SH-SY5Y (cell line): ENCODE measurements around the gene CHI3L1.

ENCODE experiments used
- GATA2 ChIP-seq: IDR thresholded peaks from 2 replicates; pipeline ENCODE4 v1.6.1; 2011; ENCODE audit warnings: mild to moderate bottlenecking, low read depth, low read length
- GATA3 ChIP-seq: IDR thresholded peaks from 2 replicates; pipeline ENCODE4 v1.6.1; 2011; ENCODE audit warnings: low read depth, mild to moderate bottlenecking, low read length, moderate library complexity

The CHI3L1 gene

GRCh38 chr1:203179667-203180005, 6.9 kb downstream of the CHI3L1 start:
- TF ChIP-seq GATA3: no peak
- TF ChIP-seq GATA2: no peak

- TF ChIP-seq GATA3 (no peak), GATA2 (no peak)
These were observed 7.5 kb downstream of the CHI3L1 start for GRCh38 chr1:203178821-203179666.

GRCh38 chr1:203178083-203178482, 8.4 kb downstream of the CHI3L1 start:
- TF ChIP-seq GATA2 (no peak), GATA3 (no peak)

- TF ChIP-seq GATA2 (no peak), GATA3 (no peak)
These were observed 8.9 kb downstream of the CHI3L1 start for GRCh38 chr1:203177470-203178039.

- TF ChIP-seq GATA2: no peak
- no peak for TF ChIP-seq GATA3
These were observed 9.5 kb downstream of the CHI3L1 start for GRCh38 chr1:203177036-203177405.

GRCh38 chr1:203176273-203177035, 10.1 kb downstream of the CHI3L1 start:
- TF ChIP-seq GATA2 (no peak), GATA3 (no peak)

- TF ChIP-seq GATA3 (no peak), GATA2 (no peak)
These were observed 10.7 kb downstream of the CHI3L1 start for GRCh38 chr1:203175827-203176241.

GRCh38 chr1:203175237-203175826, 11.2 kb downstream of the CHI3L1 start, which contains the start of gene MYBPH:
MYBPH (minus strand) TSS chr1:203175826; CDS start chr1:203175755, 71 bp downstream.
- no peak for TF ChIP-seq GATA2

- TF ChIP-seq GATA3: no peak
- TF ChIP-seq GATA2: no peak
These were observed 12.0 kb downstream of the CHI3L1 start for GRCh38 chr1:203174324-203174985.

- TF ChIP-seq GATA3: no peak
- TF ChIP-seq GATA2: no peak
These were observed 12.9 kb downstream of the CHI3L1 start for GRCh38 chr1:203173566-203173965.

- TF ChIP-seq GATA2 (no peak), GATA3 (no peak)
These were observed 13.4 kb downstream of the CHI3L1 start for GRCh38 chr1:203173011-203173555.

GRCh38 chr1:203172184-203173010, 14.1 kb downstream of the CHI3L1 start:
- TF ChIP-seq GATA3 (no peak), GATA2 (no peak)
